Left ventricle myocardium inferior (tissue), 1 donor: ENCODE data around the gene MOXD1. TPM values are rescaled to one million over a fixed set of nuclear protein-coding genes. Genes with fewer than 3 reads are reported as not detected.

Experiments used
- DNase-seq: peaks from one replicate; pipeline ENCODE4 v3.0.0-alpha.2; 2020
- H3K27ac ChIP-seq: fragments of 200-600 bp; replicated peaks from 2 replicates; pipeline ENCODE4 v1.8.0; 2021
- H3K27me3 ChIP-seq: fragments of 200-600 bp; 2 replicates; pipeline ENCODE4 v1.8.0; 2021; ENCODE audit warnings: low read depth
- H3K36me3 ChIP-seq: fragments of 200-600 bp; 2 replicates; pipeline ENCODE4 v1.8.0; 2021
- H3K4me1 ChIP-seq: fragments of 200-600 bp; 2 replicates; pipeline ENCODE4 v1.8.0; 2021
- H3K4me3 ChIP-seq: fragments of 200-600 bp; 2 replicates; pipeline ENCODE4 v1.8.0; 2021; ENCODE audit warnings: mild to moderate bottlenecking, moderate library complexity
- H3K9me3 ChIP-seq: fragments of 200-600 bp; replicated peaks from 2 replicates; pipeline ENCODE4 v1.8.0; 2021
- intact Hi-C: fragments of 100-400 bp; cut with micrococcal nuclease; formaldehyde crosslinking; loops from one replicate; pipeline ENCODE4 v1.11.0; 2022
- total RNA-seq: library from RNA; stranded (reverse); fragmentation: NEBNext Ultra II Directional; extraction: Animal tissue kit (Norgen Biotek cat#: 25700); gene quantifications from one replicate; pipeline ENCODE4 v1.2.1, GENCODE V29; 2021
- TF ChIP-seq, protein P1 (sequence below): fragments of 200-600 bp; IDR thresholded peaks from 2 replicates; pipeline ENCODE4 v1.8.0; 2021; ENCODE audit warnings: antibody characterized with exemption, mild to moderate bottlenecking, borderline replicate concordance
- donor health status: DM: no; HTN: yes; CAD: no; lungs with severe emphysema.

Gene MOXD1
- total RNA-seq, 1 donor from 2014 or later = 3.4 TPM

- H3K27me3 ChIP-seq = peaks cover 21% of the 10 kb centered on the region
- no peaks in the 10 kb centered on the region for H3K36me3 ChIP-seq
- no peak overlapping the region for H3K4me3 ChIP-seq
- intact Hi-C loops = no loop called here
- no peak for DNase-seq
- peaks cover 10% of the 10 kb centered on the region for H3K9me3 ChIP-seq
- no peak overlapping the region for H3K27ac ChIP-seq
- TF ChIP-seq, protein P1, sequence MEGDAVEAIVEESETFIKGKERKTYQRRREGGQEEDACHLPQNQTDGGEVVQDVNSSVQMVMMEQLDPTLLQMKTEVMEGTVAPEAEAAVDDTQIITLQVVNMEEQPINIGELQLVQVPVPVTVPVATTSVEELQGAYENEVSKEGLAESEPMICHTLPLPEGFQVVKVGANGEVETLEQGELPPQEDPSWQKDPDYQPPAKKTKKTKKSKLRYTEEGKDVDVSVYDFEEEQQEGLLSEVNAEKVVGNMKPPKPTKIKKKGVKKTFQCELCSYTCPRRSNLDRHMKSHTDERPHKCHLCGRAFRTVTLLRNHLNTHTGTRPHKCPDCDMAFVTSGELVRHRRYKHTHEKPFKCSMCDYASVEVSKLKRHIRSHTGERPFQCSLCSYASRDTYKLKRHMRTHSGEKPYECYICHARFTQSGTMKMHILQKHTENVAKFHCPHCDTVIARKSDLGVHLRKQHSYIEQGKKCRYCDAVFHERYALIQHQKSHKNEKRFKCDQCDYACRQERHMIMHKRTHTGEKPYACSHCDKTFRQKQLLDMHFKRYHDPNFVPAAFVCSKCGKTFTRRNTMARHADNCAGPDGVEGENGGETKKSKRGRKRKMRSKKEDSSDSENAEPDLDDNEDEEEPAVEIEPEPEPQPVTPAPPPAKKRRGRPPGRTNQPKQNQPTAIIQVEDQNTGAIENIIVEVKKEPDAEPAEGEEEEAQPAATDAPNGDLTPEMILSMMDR = no peak
- H3K4me1 ChIP-seq = no peaks in the 10 kb centered on the region
These were observed 144.8 kb downstream of the MOXD1 start for GRCh38 chr6:132256457-132256856.

DNA sequence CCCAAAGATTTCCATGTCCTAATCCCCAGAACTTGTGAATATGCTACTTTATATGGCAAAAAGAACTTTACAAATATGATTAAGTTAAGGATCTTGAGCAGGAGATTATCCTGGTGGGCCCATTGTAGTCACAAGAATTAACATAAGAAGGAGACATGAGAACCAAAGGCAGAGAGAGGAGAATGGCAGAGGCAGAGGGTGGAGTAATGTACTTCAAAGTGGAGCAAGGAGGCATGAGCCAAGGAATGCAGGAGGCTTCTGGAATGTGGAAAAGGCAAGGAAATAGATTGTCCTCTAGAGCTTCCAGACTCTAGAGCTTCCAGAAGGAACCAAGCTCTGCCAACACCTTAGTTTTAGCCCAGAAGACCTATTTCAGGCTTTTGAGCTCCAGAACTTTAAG, 147.4 kb downstream of the MOXD1 start:
- no peak for DNase-seq
- H3K4me3 ChIP-seq = no peak overlapping the region
- intact Hi-C loops = no loop called here
- no peaks in the 10 kb centered on the region for H3K4me1 ChIP-seq
- TF ChIP-seq, protein P1 = no peak
- peaks cover 10% of the 10 kb centered on the region for H3K9me3 ChIP-seq
- no peak overlapping the region for H3K27ac ChIP-seq
- no peaks in the 10 kb centered on the region for H3K36me3 ChIP-seq
- peaks cover 9% of the 10 kb centered on the region for H3K27me3 ChIP-seq

DNA sequence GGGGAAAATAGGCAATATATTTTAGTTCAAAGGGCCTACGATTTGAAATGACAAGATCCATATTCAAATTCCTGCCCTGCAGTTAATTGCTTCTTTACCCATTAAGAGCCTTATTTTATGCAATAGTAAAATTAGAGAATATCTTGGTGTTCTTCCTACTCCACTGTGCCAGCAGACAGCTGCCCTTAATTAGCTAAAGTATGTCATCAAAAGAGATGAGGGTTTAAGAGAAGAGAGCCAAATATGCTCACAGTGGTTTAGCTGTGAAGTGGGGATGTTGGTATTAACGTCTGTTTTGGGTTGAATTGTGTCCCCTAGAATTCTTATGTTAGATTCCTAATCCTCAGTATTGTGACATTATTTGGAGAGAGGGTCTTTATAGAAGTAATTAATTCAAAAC, 148.1 kb downstream of the MOXD1 start:
- no peaks in the 10 kb centered on the region for H3K36me3 ChIP-seq
- no peak for DNase-seq
- intact Hi-C loops = no loop called here
- no peak overlapping the region for H3K4me3 ChIP-seq
- TF ChIP-seq, protein P1 = no peak
- H3K9me3 ChIP-seq = peaks cover 10% of the 10 kb centered on the region
- peaks cover 6% of the 10 kb centered on the region for H3K27me3 ChIP-seq
- H3K27ac ChIP-seq = no peak overlapping the region
- H3K4me1 ChIP-seq = no peaks in the 10 kb centered on the region

GRCh38 chr6:132252113-132252512, 149.2 kb downstream of the MOXD1 start:
- no peaks in the 10 kb centered on the region for H3K4me1 ChIP-seq
- TF ChIP-seq, protein P1 = no peak
- intact Hi-C loops = no loop called here
- H3K9me3 ChIP-seq = peaks cover 10% of the 10 kb centered on the region
- no peak overlapping the region for H3K4me3 ChIP-seq
- H3K36me3 ChIP-seq = no peaks in the 10 kb centered on the region
- no peak overlapping the region for H3K27ac ChIP-seq
- peaks cover 6% of the 10 kb centered on the region for H3K27me3 ChIP-seq
- DNase-seq = no peak

- intact Hi-C loops = no loop called here
These were observed 149.6 kb downstream of the MOXD1 start for GRCh38 chr6:132251711-132252110.

More at GRCh38 chr6:132251711-132252110, 149.6 kb downstream of the MOXD1 start:
- Histone ChIP-seq H3K9me3 (peaks cover 10% of the 10 kb centered on the region), H3K27me3 (peaks cover 6% of the 10 kb centered on the region), H3K27ac (no peak overlapping the region), H3K4me1 (no peaks in the 10 kb centered on the region), H3K36me3 (no peaks in the 10 kb centered on the region), H3K4me3 (no peak overlapping the region)
- no peak for DNase-seq
- TF ChIP-seq, protein P1 = no peak
